ENCODE measurements around the gene RFX4.

The RFX4 gene

GRCh38 chr12:106647793-106648514 lies 65.2 kb downstream of the RFX4 start:
- DNase-seq (ENCODE audit: low spot score): no peak

GRCh38 chr12:106648736-106649135 lies 65.9 kb downstream of the RFX4 start:
- no peak for DNase-seq (ENCODE audit: low spot score)

- DNase-seq (ENCODE audit: low spot score): no peak
These were observed 68.7 kb downstream of the RFX4 start for GRCh38 chr12:106651552-106651951.

- DNase-seq (ENCODE audit: low spot score): no peak
These were observed 69.8 kb downstream of the RFX4 start for GRCh38 chr12:106652510-106653015.

- no peak for DNase-seq (ENCODE audit: low spot score)
These were observed 72.8 kb downstream of the RFX4 start for GRCh38 chr12:106655577-106655976.

- no peak for DNase-seq (ENCODE audit: low spot score)
These were observed 74.7 kb downstream of the RFX4 start for GRCh38 chr12:106657488-106657887.

GRCh38 chr12:106663385-106663784 lies 80.6 kb downstream of the RFX4 start:
- DNase-seq (ENCODE audit: low spot score): no peak

- DNase-seq (ENCODE audit: low spot score): no peak
These were observed 86.4 kb downstream of the RFX4 start for GRCh38 chr12:106669216-106669615.

GRCh38 chr12:106670131-106670530 lies 87.3 kb downstream of the RFX4 start:
- no peak for DNase-seq (ENCODE audit: low spot score)

GRCh38 chr12:106671840-106672239 lies 89.0 kb downstream of the RFX4 start:
- no peak for DNase-seq (ENCODE audit: low spot score)

GRCh38 chr12:106672314-106673025 lies 89.7 kb downstream of the RFX4 start:
- DNase-seq (ENCODE audit: low spot score): no peak

GRCh38 chr12:106673141-106673540 lies 90.3 kb downstream of the RFX4 start:
- no peak for DNase-seq (ENCODE audit: low spot score)

- DNase-seq (ENCODE audit: low spot score): no peak
These were observed 93.0 kb downstream of the RFX4 start for GRCh38 chr12:106675651-106676435.

GRCh38 chr12:106679574-106679973 lies 96.8 kb downstream of the RFX4 start:
- DNase-seq (ENCODE audit: low spot score): no peak

- DNase-seq (ENCODE audit: low spot score): no peak
These were observed 97.5 kb downstream of the RFX4 start for GRCh38 chr12:106680280-106680679.

GRCh38 chr12:106681210-106681609 lies 98.4 kb downstream of the RFX4 start:
- no peak for DNase-seq (ENCODE audit: low spot score)

GRCh38 chr12:106682594-106683234 lies 99.9 kb downstream of the RFX4 start:
- DNase-seq (ENCODE audit: low spot score): peak; percentile 8

- DNase-seq (ENCODE audit: low spot score): no peak
These were observed 101.7 kb downstream of the RFX4 start for GRCh38 chr12:106684497-106684896.

- no peak for DNase-seq (ENCODE audit: low spot score)
These were observed 102.6 kb downstream of the RFX4 start for GRCh38 chr12:106685381-106685780.

- no peak for DNase-seq (ENCODE audit: low spot score)
These were observed 104.9 kb downstream of the RFX4 start for GRCh38 chr12:106687672-106688071.

GRCh38 chr12:106690569-106691305 lies 107.9 kb downstream of the RFX4 start:
- no peak for DNase-seq (ENCODE audit: low spot score)

All from hepatic stellate cell (primary cell).